GM12878 (cell line): ENCODE measurements around the gene FICD. TPM values are rescaled to one million over a fixed set of nuclear protein-coding genes. Genes with fewer than 3 reads are reported as not detected.
A peak's percentile ranks its signal among the peaks of the same experiment; 100 is the strongest.

Source experiments
- ATF7 ChIP-seq: fragments of 450-650 bp; IDR thresholded peaks from 2 replicates; pipeline ENCODE4 v1.6.1; 2016; ENCODE audit warnings: low read depth, mild to moderate bottlenecking
- BCL11A ChIP-seq: IDR thresholded peaks from 2 replicates; pipeline ENCODE4 v1.6.1; 2011; ENCODE audit warnings: low read depth, low read length
- BCLAF1 ChIP-seq: fragments of 450-650 bp; IDR thresholded peaks from 2 replicates; pipeline ENCODE4 v1.6.1; 2017; ENCODE audit warnings: antibody characterized with exemption, mild to moderate bottlenecking, moderate library complexity
- BRCA1 ChIP-seq: IDR thresholded peaks from 2 replicates; pipeline ENCODE4 v1.6.1; 2011; ENCODE audit warnings: low read depth, low read length, improper control_type of control experiment
- CREM ChIP-seq: IDR thresholded peaks from 2 replicates; pipeline ENCODE4 v1.6.1; 2014; ENCODE audit warnings: antibody characterized with exemption, low read depth
- ELK1 ChIP-seq: IDR thresholded peaks from 2 replicates; pipeline ENCODE4 v1.6.1; 2012; ENCODE audit warnings: low read depth, low read length, improper control_type of control experiment
- ETV6 ChIP-seq, 2 experiments: fragments of 450-650 bp in 1 of 2; IDR thresholded peaks in 1 of 2; conservative IDR thresholded peaks in 1 of 2; 2 replicates each; pipeline ENCODE4 v1.6.1; 2014; ENCODE audit warnings: antibody characterized with exemption in 1 of 2, borderline replicate concordance in 1 of 2, low read depth in 1 of 2, mild to moderate bottlenecking in 1 of 2, moderate library complexity in 1 of 2
- FOXK2 ChIP-seq: fragments of 450-650 bp; IDR thresholded peaks from 2 replicates; pipeline ENCODE4 v1.6.1; 2017; ENCODE audit warnings: mild to moderate bottlenecking, moderate library complexity
- GATAD2B ChIP-seq: fragments of 450-650 bp; conservative IDR thresholded peaks from 2 replicates; pipeline ENCODE4 v1.6.1; 2017; ENCODE audit warnings: low read depth, mild to moderate bottlenecking, moderate library complexity
- HDAC2 ChIP-seq: fragments of 200-600 bp; sonication (generic); IDR thresholded peaks from 2 replicates; pipeline ENCODE4 v1.6.1; 2017
- KDM1A ChIP-seq: fragments of 200-600 bp; sonication (generic); IDR thresholded peaks from 2 replicates; pipeline ENCODE4 v1.6.1; 2016; ENCODE audit warnings: borderline replicate concordance
- MXI1 ChIP-seq: fragments of 150-350 bp; IDR thresholded peaks from 2 replicates; pipeline ENCODE4 v1.6.1; 2011; ENCODE audit warnings: low read depth, mild to moderate bottlenecking, inconsistent platforms, low read length, improper control_type of control experiment
- NFYB ChIP-seq: IDR thresholded peaks from 2 replicates; pipeline ENCODE4 v1.6.1; 2011; ENCODE audit warnings: low read depth, mild to moderate bottlenecking, low read length, improper control_type of control experiment, moderate library complexity; ENCODE audit not compliant: insufficient read depth
- RFX5 ChIP-seq: IDR thresholded peaks from 2 replicates; pipeline ENCODE4 v1.6.1; 2011; ENCODE audit warnings: low read depth, low read length, improper control_type of control experiment
- SIN3A ChIP-seq: IDR thresholded peaks from 2 replicates; pipeline ENCODE4 v1.6.1; 2012; ENCODE audit warnings: low read depth, low read length, improper control_type of control experiment
- SIX5 ChIP-seq: IDR thresholded peaks from 2 replicates; pipeline ENCODE4 v1.6.1; 2011; ENCODE audit warnings: mild to moderate bottlenecking, low read depth, low read length, moderate library complexity; ENCODE audit not compliant: severe bottlenecking
- SMAD5 ChIP-seq: IDR thresholded peaks from 2 replicates; pipeline ENCODE4 v1.6.1; 2016; ENCODE audit warnings: antibody characterized with exemption, low read depth
- ZZZ3 ChIP-seq: IDR thresholded peaks from 2 replicates; pipeline ENCODE4 v1.6.1; 2011; ENCODE audit warnings: low read depth; ENCODE audit not compliant: control insufficient read depth, insufficient read length
- polyA plus RNA-seq, 11 experiments: library from polyadenylated mRNA; depleted of rRNA in 4 of 11; unstranded in 6 of 11; stranded (reverse) in 5 of 11; fragments of >200 nt; fragmentation: Nextera tagmentation in 4 of 11; fragmentation: Illumina TruSeq in 1 of 11; extraction: Ambion mirVana in 4 of 11; extraction: Trizol in 1 of 11; gene quantifications; 1 replicate in 1 of 11; 2 replicates in 10 of 11; pipeline versions ENCODE4 v1.2.1 to v1.2.3, GENCODE V29; 2011 to 2016; ENCODE audit warnings: inconsistent platforms in 2 of 11, missing spikeins in 2 of 11, low read depth in 1 of 11
- total RNA-seq, 4 experiments: library from RNA; depleted of rRNA in 3 of 4; stranded (reverse); fragments of >200 nt in 3 of 4; fragmentation: Illumina TruSeq in 1 of 4; extraction: Trizol in 1 of 4; gene quantifications; 2 replicates each; pipeline versions ENCODE4 v1.2.1 to v1.2.3, GENCODE V29; 2013 to 2021
- TF ChIP-seq, protein P1 (sequence below): IDR thresholded peaks from 2 replicates; pipeline ENCODE4 v1.6.1; 2011; ENCODE audit warnings: low read depth, mild to moderate bottlenecking, low read length, moderate library complexity, borderline replicate concordance; ENCODE audit errors: extremely low read depth
- TF ChIP-seq, protein P2 (sequence below): fragments of 150-350 bp; IDR thresholded peaks from 2 replicates; pipeline ENCODE4 v1.6.1; 2014; ENCODE audit warnings: mild to moderate bottlenecking, low read depth, low read length
- TF ChIP-seq, protein P3 (sequence below): IDR thresholded peaks from 2 replicates; pipeline ENCODE4 v1.6.1; 2012; ENCODE audit warnings: mild to moderate bottlenecking, low read depth, low read length

The FICD gene
- total and polyA plus RNA-seq, 10 of the 15 experiments (the other 5 are each of a cell fraction or from before 2014, with no cell fraction given) = 1.1 to 9.4 (median 4.3) TPM

DNA sequence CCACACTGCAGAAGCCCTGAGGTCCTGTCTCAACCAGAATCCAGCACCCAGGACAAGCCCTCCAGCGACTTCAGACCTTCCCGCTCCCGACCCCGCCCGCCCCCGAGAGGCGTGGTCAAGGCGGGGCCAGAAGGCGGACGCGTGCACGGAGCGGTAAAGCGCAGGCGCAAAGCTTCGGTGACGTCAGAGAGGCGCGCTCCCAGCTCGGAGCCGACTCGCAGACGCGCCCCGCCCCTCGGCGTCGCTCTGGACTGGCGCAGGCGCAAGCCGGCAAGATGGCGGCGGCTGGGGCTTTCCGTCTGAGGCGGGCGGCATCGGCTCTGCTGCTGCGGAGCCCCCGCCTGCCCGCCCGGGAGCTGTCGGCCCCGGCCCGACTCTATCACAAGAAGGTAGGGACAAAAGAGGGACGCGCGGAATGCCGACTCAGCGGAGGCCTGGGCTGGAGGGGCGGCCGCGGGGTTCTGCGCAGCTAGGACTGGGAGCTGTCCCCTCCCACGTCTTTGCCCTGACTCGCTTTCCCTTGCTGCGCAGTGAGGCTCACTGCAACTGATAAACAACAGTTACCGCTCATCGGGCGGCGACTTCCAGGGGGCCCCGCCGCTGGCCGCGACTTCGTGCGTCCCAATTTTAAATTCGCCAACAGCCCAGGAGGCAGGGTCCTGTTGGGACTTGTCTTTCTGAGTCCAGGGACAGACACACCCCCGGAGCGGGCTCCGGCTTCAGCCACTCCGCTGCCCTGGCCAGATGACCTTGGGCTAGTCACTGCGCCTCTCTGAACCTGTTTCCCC is 47.5 kb downstream of the FICD start, which contains the start of gene ISCU (continued):
- TF ChIP-seq SIN3A (peak; percentile 93), RFX5 (no peak), SMAD5 (no peak), ATF7 (peak; percentile 88), BCL11A (no peak), ZZZ3 (no peak), MXI1 (peak; percentile 64), ELK1 (no peak), BRCA1 (no peak), CREM (peak; percentile 97), BCLAF1 (no peak), ETV6 (conservative IDR thresholded peaks at IDR 0.05 in 1 of 2, IDR thresholded peaks at IDR 0.05 in 1 of 2; ENCODE audit: borderline replicate concordance in 1 of 2, low read depth in 1 of 2) (no peak), FOXK2 (no peak), SIX5 (peak; percentile 40), HDAC2 (no peak), GATAD2B (peak; percentile 51), NFYB (no peak), KDM1A (no peak)
- TF ChIP-seq, protein P1, sequence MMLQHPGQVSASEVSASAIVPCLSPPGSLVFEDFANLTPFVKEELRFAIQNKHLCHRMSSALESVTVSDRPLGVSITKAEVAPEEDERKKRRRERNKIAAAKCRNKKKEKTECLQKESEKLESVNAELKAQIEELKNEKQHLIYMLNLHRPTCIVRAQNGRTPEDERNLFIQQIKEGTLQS = 0 out of 2 replicates have a peak, but pooled peaks have one; percentile 41
- TF ChIP-seq, protein P2, sequence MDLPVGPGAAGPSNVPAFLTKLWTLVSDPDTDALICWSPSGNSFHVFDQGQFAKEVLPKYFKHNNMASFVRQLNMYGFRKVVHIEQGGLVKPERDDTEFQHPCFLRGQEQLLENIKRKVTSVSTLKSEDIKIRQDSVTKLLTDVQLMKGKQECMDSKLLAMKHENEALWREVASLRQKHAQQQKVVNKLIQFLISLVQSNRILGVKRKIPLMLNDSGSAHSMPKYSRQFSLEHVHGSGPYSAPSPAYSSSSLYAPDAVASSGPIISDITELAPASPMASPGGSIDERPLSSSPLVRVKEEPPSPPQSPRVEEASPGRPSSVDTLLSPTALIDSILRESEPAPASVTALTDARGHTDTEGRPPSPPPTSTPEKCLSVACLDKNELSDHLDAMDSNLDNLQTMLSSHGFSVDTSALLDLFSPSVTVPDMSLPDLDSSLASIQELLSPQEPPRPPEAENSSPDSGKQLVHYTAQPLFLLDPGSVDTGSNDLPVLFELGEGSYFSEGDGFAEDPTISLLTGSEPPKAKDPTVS = no peak
- TF ChIP-seq, protein P3, sequence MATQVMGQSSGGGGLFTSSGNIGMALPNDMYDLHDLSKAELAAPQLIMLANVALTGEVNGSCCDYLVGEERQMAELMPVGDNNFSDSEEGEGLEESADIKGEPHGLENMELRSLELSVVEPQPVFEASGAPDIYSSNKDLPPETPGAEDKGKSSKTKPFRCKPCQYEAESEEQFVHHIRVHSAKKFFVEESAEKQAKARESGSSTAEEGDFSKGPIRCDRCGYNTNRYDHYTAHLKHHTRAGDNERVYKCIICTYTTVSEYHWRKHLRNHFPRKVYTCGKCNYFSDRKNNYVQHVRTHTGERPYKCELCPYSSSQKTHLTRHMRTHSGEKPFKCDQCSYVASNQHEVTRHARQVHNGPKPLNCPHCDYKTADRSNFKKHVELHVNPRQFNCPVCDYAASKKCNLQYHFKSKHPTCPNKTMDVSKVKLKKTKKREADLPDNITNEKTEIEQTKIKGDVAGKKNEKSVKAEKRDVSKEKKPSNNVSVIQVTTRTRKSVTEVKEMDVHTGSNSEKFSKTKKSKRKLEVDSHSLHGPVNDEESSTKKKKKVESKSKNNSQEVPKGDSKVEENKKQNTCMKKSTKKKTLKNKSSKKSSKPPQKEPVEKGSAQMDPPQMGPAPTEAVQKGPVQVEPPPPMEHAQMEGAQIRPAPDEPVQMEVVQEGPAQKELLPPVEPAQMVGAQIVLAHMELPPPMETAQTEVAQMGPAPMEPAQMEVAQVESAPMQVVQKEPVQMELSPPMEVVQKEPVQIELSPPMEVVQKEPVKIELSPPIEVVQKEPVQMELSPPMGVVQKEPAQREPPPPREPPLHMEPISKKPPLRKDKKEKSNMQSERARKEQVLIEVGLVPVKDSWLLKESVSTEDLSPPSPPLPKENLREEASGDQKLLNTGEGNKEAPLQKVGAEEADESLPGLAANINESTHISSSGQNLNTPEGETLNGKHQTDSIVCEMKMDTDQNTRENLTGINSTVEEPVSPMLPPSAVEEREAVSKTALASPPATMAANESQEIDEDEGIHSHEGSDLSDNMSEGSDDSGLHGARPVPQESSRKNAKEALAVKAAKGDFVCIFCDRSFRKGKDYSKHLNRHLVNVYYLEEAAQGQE = no peak
